ENCODE results near the gene MMADHC.

DNA sequence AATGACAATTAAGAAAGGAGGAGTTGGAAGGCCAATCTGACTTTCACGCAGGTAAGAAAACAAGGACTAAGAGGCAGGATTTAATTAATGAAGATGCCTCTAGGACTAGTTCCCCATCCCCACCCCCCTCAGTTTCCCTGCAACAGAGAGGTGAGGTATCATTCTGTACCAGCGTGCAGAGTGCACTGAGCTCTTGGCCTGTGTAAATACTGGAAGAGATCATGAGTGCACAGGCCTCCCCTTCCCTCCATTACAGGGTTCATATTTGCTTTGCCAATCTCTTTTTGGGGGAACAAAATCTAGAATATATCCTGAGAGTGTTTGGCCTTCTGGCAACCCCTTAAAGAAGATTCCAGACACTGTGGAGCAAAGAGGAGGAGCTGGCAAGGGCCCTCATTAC is 60.9 kb downstream of the MMADHC start:
- TF ChIP-seq CTCF (IDR thresholded peaks at IDR 0.05) (no peak), EP300 (IDR thresholded peaks at IDR 0.05) (no peak), POLR2A (IDR thresholded peaks at IDR 0.05) (no peak), POLR2AphosphoS5 (IDR thresholded peaks at IDR 0.05) (no peak)
